Activated CD4-positive, alpha-beta memory T cell treated with anti-CD3 and anti-CD28 coated beads for 36 hours (primary cell): Measurements from ENCODE around the gene ATAD3B. TPM values are rescaled to one million over a fixed set of nuclear protein-coding genes. Genes with fewer than 3 reads are reported as not detected.
A peak's percentile ranks its signal among the peaks of the same experiment; 100 is the strongest.

Source experiments
- CTCF ChIA-PET: fragments of 350-600 bp; sonication (Branson Sonifier 250); formaldehyde crosslinking; loops from one replicate; lab custom pipeline; 2021; ENCODE audit warnings: antibody characterized with exemption, inconsistent platforms; lab: Charles Lee
- POLR2A ChIA-PET: fragments of 350-600 bp; sonication (Branson Sonifier 250); formaldehyde crosslinking; loops from one replicate; lab custom pipeline; 2021; ENCODE audit warnings: antibody characterized with exemption; lab: Charles Lee
- DNase-seq: peaks from one replicate; pipeline ENCODE4 v3.0.0-alpha.2; 2020
- H3K27ac Mint-ChIP-seq: one replicate; pipeline ENCODE4 v1.8.0; 2021; ENCODE audit warnings: mixed read lengths
- H3K27me3 Mint-ChIP-seq: one replicate; pipeline ENCODE4 v1.8.0; 2021; ENCODE audit warnings: mixed read lengths
- H3K36me3 Mint-ChIP-seq: one replicate; pipeline ENCODE4 v1.8.0; 2021; ENCODE audit warnings: mixed read lengths
- H3K4me1 Mint-ChIP-seq: one replicate; pipeline ENCODE4 v1.8.0; 2021; ENCODE audit warnings: low read depth, mixed read lengths
- H3K4me3 Mint-ChIP-seq: one replicate; pipeline ENCODE4 v1.8.0; 2021; ENCODE audit warnings: mild to moderate bottlenecking, mixed read lengths
- H3K9me3 Mint-ChIP-seq: one replicate; pipeline ENCODE4 v1.8.0; 2021; ENCODE audit warnings: mixed read lengths
- intact Hi-C: fragments of 100-400 bp; cut with micrococcal nuclease; formaldehyde crosslinking; loops from one replicate; pipeline ENCODE4 v1.15.1; 2023
- total RNA-seq, 2 experiments: library from RNA; stranded (reverse); gene quantifications; one replicate each; pipeline ENCODE4 v1.2.3, GENCODE V29; 2021

The ATAD3B gene
- total RNA-seq, 2 experiments from 2014 or later = 35.4 to 36.3 TPM

DNA sequence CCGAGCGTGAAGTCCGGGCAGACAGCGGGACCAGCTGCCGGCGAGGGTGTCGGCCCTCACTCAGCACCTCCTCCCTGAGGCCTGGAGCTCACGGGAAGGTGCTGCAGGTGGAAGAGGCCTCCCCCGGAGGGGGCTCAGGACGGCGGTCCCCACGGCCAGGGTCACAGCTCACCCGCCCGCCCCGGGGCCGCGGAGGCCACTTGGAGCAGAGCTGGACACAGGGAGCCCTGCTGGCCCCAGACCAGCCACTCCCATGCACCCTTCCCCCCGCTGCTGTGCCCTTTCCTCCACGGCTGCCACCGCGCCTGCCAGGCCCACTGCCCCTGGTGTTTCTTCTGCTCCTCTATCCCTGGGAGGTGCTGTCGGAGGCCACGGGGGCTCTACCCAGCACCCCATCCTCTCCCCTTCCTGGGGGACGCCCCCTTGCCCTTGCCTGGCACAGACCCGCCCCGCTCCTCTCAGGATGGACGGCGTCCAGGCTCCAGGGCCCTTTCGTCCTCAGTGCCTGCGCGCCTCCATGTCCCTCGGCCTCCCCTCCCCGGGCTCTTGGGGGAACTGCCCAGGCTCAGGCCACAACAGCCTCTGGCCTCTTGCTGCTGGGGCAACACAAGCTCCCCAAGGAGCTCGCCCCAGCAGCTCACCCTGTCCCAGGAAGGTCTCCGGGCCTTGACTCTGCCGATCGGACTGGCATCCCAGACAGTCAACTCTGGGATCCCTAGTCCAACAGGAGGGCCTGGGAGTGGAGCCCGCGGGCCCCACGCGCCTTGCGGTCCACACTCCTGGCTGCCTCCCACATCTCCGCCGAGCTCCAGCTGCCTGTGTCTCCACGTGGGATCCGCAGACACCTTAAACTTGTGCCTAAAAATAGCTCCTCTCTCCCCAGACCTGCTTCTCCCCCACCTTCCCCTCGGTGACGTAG lies 64.7 kb downstream of the ATAD3B start:
- POLR2A ChIA-PET = interaction anchor here (0.5 kb wide), 1 partner anchor 43 kb away, joined by 3 read pairs; no protein-coding TSS in a partner anchor
- Mint-ChIP-seq H3K4me3 (no peak overlapping the region), H3K36me3 (peaks cover 9% of the 10 kb centered on the region), H3K27ac (no peak overlapping the region), H3K4me1 (no peaks in the 10 kb centered on the region), H3K9me3 (peaks cover 5% of the 10 kb centered on the region), H3K27me3 (no peaks in the 10 kb centered on the region)
- CTCF ChIA-PET = interaction anchor here (1.1 kb wide), 1 partner anchor 164 kb away, joined by 3 read pairs; no protein-coding TSS in a partner anchor
- DNase-seq = no peak
- intact Hi-C loops = no loop called here

- Mint-ChIP-seq H3K4me1 (no peaks in the 10 kb centered on the region), H3K27ac (no peak overlapping the region), H3K4me3 (no peak overlapping the region), H3K36me3 (peaks cover 6% of the 10 kb centered on the region), H3K27me3 (no peaks in the 10 kb centered on the region), H3K9me3 (peaks cover 2% of the 10 kb centered on the region)
- CTCF ChIA-PET = interaction anchor here (1.1 kb wide), 1 partner anchor 165 kb away, joined by 3 read pairs; no protein-coding TSS in a partner anchor
- POLR2A ChIA-PET = interaction anchor here (0.5 kb wide), 1 partner anchor 44 kb away, joined by 3 read pairs; no protein-coding TSS in a partner anchor
- no peak for DNase-seq
- intact Hi-C loops = no loop called here
Observed at GRCh38 chr1:1536938-1537546, 65.5 kb downstream of the ATAD3B start.

DNA sequence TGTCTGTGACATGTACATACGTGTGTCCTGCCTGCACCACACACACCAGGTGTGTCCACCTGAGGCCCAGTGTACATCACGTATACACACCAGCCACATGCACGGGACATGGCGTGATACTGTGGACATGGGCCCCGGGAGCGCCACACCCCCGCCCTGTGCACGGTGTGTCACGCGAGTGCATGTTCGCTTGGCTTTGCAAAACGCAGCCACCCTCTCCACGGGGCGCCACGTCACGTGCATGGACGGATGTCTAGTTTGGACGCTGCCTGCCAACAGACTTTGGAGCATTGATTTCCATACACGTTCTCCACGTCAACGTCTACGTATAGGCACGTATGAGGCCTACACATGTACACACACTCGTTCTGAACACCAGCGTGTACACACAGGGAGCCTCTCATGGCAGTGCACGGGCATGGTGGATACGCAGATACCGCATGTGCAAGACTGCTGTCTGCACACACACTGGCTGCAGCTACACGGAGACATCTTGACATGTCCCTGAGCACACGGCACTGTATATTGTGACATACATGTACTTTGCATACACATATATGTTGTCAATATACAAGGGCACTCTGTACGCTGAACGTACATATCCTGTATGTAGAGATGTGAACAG lies 66.2 kb downstream of the ATAD3B start:
- H3K27ac Mint-ChIP-seq = no peak overlapping the region
- no peaks in the 10 kb centered on the region for H3K27me3 Mint-ChIP-seq

DNA sequence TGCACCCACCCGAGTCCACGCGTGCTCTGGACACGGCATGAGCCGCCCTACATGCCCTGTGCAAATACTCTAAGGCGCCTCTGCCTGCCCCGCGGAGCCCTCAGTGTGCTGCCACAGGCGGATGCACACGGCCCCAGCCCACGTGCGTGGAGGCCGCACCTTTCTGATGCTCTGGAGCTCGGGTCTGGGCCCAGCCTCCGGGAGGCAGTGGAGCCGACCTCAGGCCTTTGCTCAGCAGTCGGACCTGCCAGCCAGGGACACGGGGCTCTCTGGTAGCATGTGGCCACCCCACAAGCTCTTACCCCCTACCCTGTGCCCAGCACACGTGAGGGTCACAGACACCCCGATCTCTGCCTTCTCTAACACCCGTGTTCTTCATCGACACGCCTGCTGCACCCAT lies 66.8 kb downstream of the ATAD3B start:
- no peak overlapping the region for H3K27ac Mint-ChIP-seq
- intact Hi-C loops = no loop called here
- no peaks in the 10 kb centered on the region for H3K9me3 Mint-ChIP-seq
- CTCF ChIA-PET = no interaction called here
- POLR2A ChIA-PET = no interaction called here
- DNase-seq = no peak
- no peaks in the 10 kb centered on the region for H3K27me3 Mint-ChIP-seq
- H3K4me3 Mint-ChIP-seq = no peak overlapping the region
- no peaks in the 10 kb centered on the region for H3K36me3 Mint-ChIP-seq
- no peaks in the 10 kb centered on the region for H3K4me1 Mint-ChIP-seq

More for the DNA sequence above, 66.2 kb downstream of the ATAD3B start:
- no peak for DNase-seq
- intact Hi-C loops = no loop called here
- POLR2A ChIA-PET = no interaction called here
- Mint-ChIP-seq H3K4me3 (no peak overlapping the region), H3K36me3 (peaks cover 3% of the 10 kb centered on the region), H3K4me1 (no peaks in the 10 kb centered on the region), H3K9me3 (no peaks in the 10 kb centered on the region)
- CTCF ChIA-PET = no interaction called here

GRCh38 chr1:1538989-1539309 lies 67.4 kb downstream of the ATAD3B start:
- ChIA-PET POLR2A (no interaction called here), CTCF (no interaction called here)
- intact Hi-C loops = no loop called here
- Mint-ChIP-seq H3K9me3 (no peaks in the 10 kb centered on the region), H3K36me3 (no peaks in the 10 kb centered on the region), H3K27me3 (no peaks in the 10 kb centered on the region), H3K4me1 (no peaks in the 10 kb centered on the region), H3K27ac (no peak overlapping the region), H3K4me3 (no peak overlapping the region)
- DNase-seq = no peak

DNA sequence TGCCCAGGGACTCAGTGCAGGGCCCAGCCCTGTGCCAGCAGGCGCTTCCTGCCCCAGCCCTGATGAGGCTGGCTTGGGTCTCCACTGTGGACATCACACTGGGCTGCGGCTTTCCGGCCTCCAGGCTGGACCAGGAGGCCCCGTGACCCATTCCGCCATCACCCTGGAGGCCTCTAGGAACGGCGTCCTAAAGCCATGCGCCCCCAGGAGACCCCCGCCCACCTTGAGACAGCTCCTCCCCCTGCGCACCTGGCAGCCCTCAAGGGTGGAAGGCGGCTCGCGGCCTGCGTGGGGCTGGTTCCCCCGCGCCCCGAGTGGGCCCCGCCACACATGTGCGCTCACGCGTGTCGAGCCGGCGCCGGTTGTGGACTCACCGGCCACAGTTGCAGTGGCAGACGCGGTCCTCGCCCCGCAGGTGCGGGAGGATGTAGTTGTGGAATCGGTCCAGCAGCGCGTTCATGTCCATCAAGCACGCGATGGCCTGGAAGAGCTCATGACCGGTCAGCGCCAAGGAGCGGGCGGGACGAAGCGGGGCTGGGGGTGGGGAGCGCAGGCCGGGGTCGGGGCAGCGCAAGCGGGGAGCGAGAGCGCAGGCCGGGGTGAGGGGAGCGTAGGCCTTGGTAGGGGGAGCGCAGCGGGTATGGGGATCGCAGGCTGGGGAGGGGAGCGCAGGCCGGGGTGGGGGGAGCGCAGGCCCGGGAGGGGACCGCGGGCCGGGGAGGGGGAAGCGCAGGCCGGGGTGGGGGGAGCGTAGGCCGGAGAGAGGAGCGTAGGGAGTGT lies 67.9 kb downstream of the ATAD3B start:
- Mint-ChIP-seq H3K4me3 (peak overlapping the region; percentile 57), H3K4me1 (no peaks in the 10 kb centered on the region), H3K9me3 (no peaks in the 10 kb centered on the region), H3K27ac (no peak overlapping the region), H3K27me3 (no peaks in the 10 kb centered on the region), H3K36me3 (no peaks in the 10 kb centered on the region)
- CTCF ChIA-PET = no interaction called here
- POLR2A ChIA-PET = no interaction called here
- intact Hi-C loops = no loop called here
- no peak for DNase-seq

GRCh38 chr1:1540090-1540817 lies 68.7 kb downstream of the ATAD3B start, which contains the start of gene TMEM240:
Gene TMEM240 (minus strand): TSS chr1:1540624. CDS start chr1:1540346, 278 bp downstream.
- DNase-seq = peak; percentile 67
- Mint-ChIP-seq H3K9me3 (no peaks in the 10 kb centered on the region), H3K4me3 (peak within 1 kb of the TSS; percentile 57), H3K36me3 (no peaks in the 10 kb centered on the region), H3K27me3 (no peaks in the 10 kb centered on the region), H3K4me1 (no peaks in the 10 kb centered on the region), H3K27ac (no peak within 1 kb of the TSS)
- CTCF ChIA-PET = no interaction called here
- POLR2A ChIA-PET = no interaction called here
- intact Hi-C loops = no loop called here

- Mint-ChIP-seq H3K9me3 (no peaks in the 10 kb centered on the region), H3K27ac (no peak overlapping the region), H3K4me1 (no peaks in the 10 kb centered on the region), H3K36me3 (no peaks in the 10 kb centered on the region), H3K4me3 (peak overlapping the region; percentile 37), H3K27me3 (no peaks in the 10 kb centered on the region)
- POLR2A ChIA-PET = no interaction called here
- no peak for DNase-seq
- CTCF ChIA-PET = no interaction called here
- intact Hi-C loops = no loop called here
Observed at GRCh38 chr1:1540818-1541628, 69.5 kb downstream of the ATAD3B start.

GRCh38 chr1:1541956-1542765 lies 70.6 kb downstream of the ATAD3B start:
- Mint-ChIP-seq H3K36me3 (no peaks in the 10 kb centered on the region), H3K4me1 (no peaks in the 10 kb centered on the region), H3K9me3 (no peaks in the 10 kb centered on the region), H3K27me3 (no peaks in the 10 kb centered on the region), H3K4me3 (no peak overlapping the region), H3K27ac (no peak overlapping the region)
- CTCF ChIA-PET = no interaction called here
- intact Hi-C loops = no loop called here
- POLR2A ChIA-PET = no interaction called here
- DNase-seq = no peak
